MCF 10A (cell line): Measurements from ENCODE around the gene MYRIP. TPM values are rescaled to one million over a fixed set of nuclear protein-coding genes. Genes with fewer than 3 reads are reported as not detected.

Experiments used
- BruUV-seq: library from RNA; stranded (reverse); fragments of 400-500 nt; replicated peaks from 2 replicates; lab custom pipeline; 2021; lab: Mats Ljungman, UMichigan
- CTCF ChIA-PET: fragments of 300-600 bp; sonication (Branson Sonifier 250); formaldehyde crosslinking; extraction: SDS; loops from one replicate; lab custom pipeline; 2021; ENCODE audit warnings: antibody characterized with exemption, inconsistent platforms; lab: Yijun Ruan, JAX
- POLR2A ChIA-PET: fragments of 300-600, 350-650 bp; sonication (Branson Sonifier 250); formaldehyde crosslinking; extraction: SDS; loops from one replicate; lab custom pipeline; 2020; ENCODE audit warnings: antibody characterized with exemption, inconsistent platforms; lab: Yijun Ruan, JAX
- DNase-seq: peaks from one replicate; pipeline ENCODE4 v3.0.0-alpha.2; 2018; ENCODE audit not compliant: unreplicated experiment
- H3K27ac Mint-ChIP-seq: one replicate; pipeline ENCODE4 v1.8.0; 2022; ENCODE audit warnings: mild to moderate bottlenecking, low read depth, mixed read lengths; ENCODE audit not compliant: unreplicated experiment
- H3K27me3 Mint-ChIP-seq: one replicate; pipeline ENCODE4 v1.8.0; 2022; ENCODE audit warnings: mixed read lengths; ENCODE audit not compliant: insufficient read depth, unreplicated experiment
- H3K36me3 Mint-ChIP-seq: one replicate; pipeline ENCODE4 v1.8.0; 2022; ENCODE audit warnings: mild to moderate bottlenecking, moderate library complexity, mixed read lengths; ENCODE audit not compliant: insufficient read depth, unreplicated experiment
- H3K4me1 Mint-ChIP-seq: one replicate; pipeline ENCODE4 v1.8.0; 2022; ENCODE audit warnings: mixed read lengths; ENCODE audit not compliant: insufficient read depth, unreplicated experiment
- H3K4me3 Mint-ChIP-seq: one replicate; pipeline ENCODE4 v1.8.0; 2022; ENCODE audit warnings: mild to moderate bottlenecking, moderate library complexity, mixed read lengths; ENCODE audit not compliant: unreplicated experiment
- H3K9me3 Mint-ChIP-seq: one replicate; pipeline ENCODE4 v1.8.0; 2022; ENCODE audit warnings: mixed read lengths; ENCODE audit not compliant: unreplicated experiment
- CTCF ChIP-seq: fragments of 200-600 bp; IDR thresholded peaks from one replicate; pipeline ENCODE4 v1.8.0; 2022; ENCODE audit warnings: antibody characterized with exemption, mild to moderate bottlenecking; ENCODE audit not compliant: unreplicated experiment
- intact Hi-C: fragments of 100-400 bp; cut with micrococcal nuclease; formaldehyde crosslinking; loops from 2 replicates; pipeline ENCODE4 v1.14.1; 2022
- total RNA-seq: library from RNA; stranded (reverse); gene quantifications from 2 replicates; pipeline ENCODE4 v1.2.3, GENCODE V29; 2022

Gene MYRIP
- total RNA-seq, 1 experiment from 2014 or later, result 0.19 TPM

GRCh38 chr3:40008796-40009195, 199.4 kb downstream of the MYRIP start:
- no peak for DNase-seq
- no TSS peak for BruUV-seq
- intact Hi-C loops, result no loop called here
- Mint-ChIP-seq H3K4me1 (no peaks in the 10 kb centered on the region), H3K4me3 (no peak overlapping the region), H3K36me3 (no peaks in the 10 kb centered on the region), H3K9me3 (no peaks in the 10 kb centered on the region), H3K27ac (no peak overlapping the region), H3K27me3 (no peaks in the 10 kb centered on the region)
- no peak for TF ChIP-seq CTCF
- ChIA-PET POLR2A (no interaction called here), CTCF (no interaction called here)

DNA sequence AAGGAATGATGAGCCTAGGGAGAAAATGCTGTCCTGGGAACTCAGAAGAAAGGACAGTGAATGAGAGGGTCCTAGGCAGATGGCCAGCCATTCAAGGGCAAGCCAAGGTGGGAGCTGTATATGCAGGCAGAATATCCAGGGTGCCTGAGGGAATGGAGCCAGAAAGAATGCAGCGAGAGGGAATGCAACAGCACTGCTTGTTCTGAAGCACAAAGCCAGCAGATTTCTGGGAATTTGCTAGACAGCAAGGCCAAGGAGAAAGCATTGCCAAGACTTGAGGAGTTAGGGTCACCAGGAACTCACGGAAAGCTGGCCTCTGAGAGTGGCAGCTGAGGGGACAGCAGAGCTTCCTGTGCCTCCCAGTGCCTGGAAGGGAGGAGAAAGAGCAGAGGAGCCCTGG, 200.6 kb downstream of the MYRIP start:
- no peaks in the 10 kb centered on the region for H3K4me1 Mint-ChIP-seq
- H3K4me3 Mint-ChIP-seq, result no peak overlapping the region
- no peak overlapping the region for H3K27ac Mint-ChIP-seq
- ChIA-PET POLR2A (no interaction called here), CTCF (interaction anchor here (0.6 to 1.0 kb wide), 3 partner anchors 19 to 570 kb away, joined by 3 to 7 read pairs (median 3); no protein-coding TSS in a partner anchor)
- no TSS peak for BruUV-seq
- no peak for DNase-seq
- no peaks in the 10 kb centered on the region for H3K27me3 Mint-ChIP-seq
- intact Hi-C loops, result no loop called here
- no peak for TF ChIP-seq CTCF
- H3K9me3 Mint-ChIP-seq, result no peaks in the 10 kb centered on the region
- no peaks in the 10 kb centered on the region for H3K36me3 Mint-ChIP-seq

- ChIA-PET POLR2A (interaction anchor here (0.9 to 1.8 kb wide), 2 partner anchors 25 to 31 kb away, joined by 3 to 7 read pairs; no protein-coding TSS in a partner anchor), CTCF (interaction anchor here (0.9 kb wide), 1 partner anchor 14 kb away, joined by 4 read pairs; no protein-coding TSS in a partner anchor)
- no TSS peak for BruUV-seq
- no peak overlapping the region for H3K27ac Mint-ChIP-seq
- TF ChIP-seq CTCF, result no peak
- DNase-seq, result no peak
- H3K27me3 Mint-ChIP-seq, result no peaks in the 10 kb centered on the region
- no peak overlapping the region for H3K4me3 Mint-ChIP-seq
- H3K4me1 Mint-ChIP-seq, result no peaks in the 10 kb centered on the region
- no peaks in the 10 kb centered on the region for H3K9me3 Mint-ChIP-seq
- intact Hi-C loops, result no loop called here
- no peaks in the 10 kb centered on the region for H3K36me3 Mint-ChIP-seq
Measured at GRCh38 chr3:40012381-40012780, 203.0 kb downstream of the MYRIP start.

DNA sequence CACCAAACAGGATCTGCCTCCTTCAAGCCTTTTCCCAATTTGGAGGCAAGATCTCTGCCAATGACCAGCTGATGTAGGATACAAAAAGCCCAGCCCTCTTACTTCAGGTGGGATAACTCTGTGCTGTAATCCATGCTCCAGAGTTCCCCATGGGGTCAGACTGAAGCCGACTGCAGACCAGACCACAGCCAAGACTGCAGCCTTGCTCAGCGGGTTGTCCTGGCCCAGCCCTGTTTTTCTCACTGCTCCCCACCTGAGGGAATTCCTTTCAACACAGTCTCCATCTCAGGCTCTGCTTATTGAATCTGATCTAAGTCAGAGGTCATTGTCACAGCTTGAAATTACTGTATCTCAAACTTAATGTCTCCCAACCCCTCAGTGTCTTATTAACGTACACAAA, 207.0 kb downstream of the MYRIP start:
- H3K36me3 Mint-ChIP-seq, result no peaks in the 10 kb centered on the region
- H3K4me1 Mint-ChIP-seq, result no peaks in the 10 kb centered on the region
- no peak for DNase-seq
- H3K9me3 Mint-ChIP-seq, result no peaks in the 10 kb centered on the region
- H3K4me3 Mint-ChIP-seq, result no peak overlapping the region
- no peak for TF ChIP-seq CTCF
- no peak overlapping the region for H3K27ac Mint-ChIP-seq
- intact Hi-C loops, result no loop called here
- ChIA-PET POLR2A (no interaction called here), CTCF (no interaction called here)
- no TSS peak for BruUV-seq
- no peaks in the 10 kb centered on the region for H3K27me3 Mint-ChIP-seq
